H9 (cell line): Measurements from ENCODE around the gene USP47. TPM values are rescaled to one million over a fixed set of nuclear protein-coding genes. Genes with fewer than 3 reads are reported as not detected.

ENCODE experiments used
- DNase-seq: peaks from one replicate; pipeline ENCODE4 v3.0.0-alpha.2; 2017
- H2AFZ ChIP-seq: one replicate; pipeline ENCODE4 v1.6.1; 2013; ENCODE audit warnings: mild to moderate bottlenecking, low read length, control low read depth, moderate library complexity
- H2AK5ac ChIP-seq: 2 replicates; pipeline ENCODE4 v1.6.1; 2013; ENCODE audit warnings: low read length, control low read depth, mixed read lengths; ENCODE audit not compliant: insufficient read length
- H2BK120ac ChIP-seq: one replicate; pipeline ENCODE4 v1.6.1; 2013; ENCODE audit warnings: low read depth, mild to moderate bottlenecking, low read length, control low read depth, inconsistent platforms; ENCODE audit not compliant: poor library complexity, severe bottlenecking
- H2BK12ac ChIP-seq: 2 replicates; pipeline ENCODE4 v1.6.1; 2013; ENCODE audit warnings: low read length, control low read depth, mixed read lengths, low read depth; ENCODE audit not compliant: insufficient read length
- H2BK15ac ChIP-seq: 2 replicates; pipeline ENCODE4 v1.6.1; 2013; ENCODE audit warnings: low read depth, low read length, control low read depth
- H2BK20ac ChIP-seq: one replicate; pipeline ENCODE4 v1.6.1; 2013; ENCODE audit warnings: low read depth, mild to moderate bottlenecking, low read length, control low read depth, inconsistent platforms; ENCODE audit not compliant: poor library complexity, severe bottlenecking
- H2BK5ac ChIP-seq: 2 replicates; pipeline ENCODE4 v1.6.1; 2013; ENCODE audit warnings: low read length, control low read depth, mixed read lengths; ENCODE audit not compliant: insufficient read length
- H3K14ac ChIP-seq: 2 replicates; pipeline ENCODE4 v1.6.1; 2013; ENCODE audit warnings: low read length, control low read depth; ENCODE audit not compliant: insufficient read depth
- H3K18ac ChIP-seq: 2 replicates; pipeline ENCODE4 v1.6.1; 2013; ENCODE audit warnings: low read depth, mild to moderate bottlenecking, mixed read lengths, low read length, control low read depth; ENCODE audit not compliant: insufficient read length
- H3K23ac ChIP-seq: 2 replicates; pipeline ENCODE4 v1.6.1; 2013; ENCODE audit warnings: low read length, control low read depth, mixed read lengths, low read depth; ENCODE audit not compliant: insufficient read length
- H3K23me2 ChIP-seq: 2 replicates; pipeline ENCODE4 v1.6.1; 2013; ENCODE audit warnings: low read depth, mild to moderate bottlenecking, mixed read lengths, low read length, control low read depth; ENCODE audit not compliant: insufficient read length, poor library complexity, severe bottlenecking
- H3K27ac ChIP-seq: 2 replicates; pipeline ENCODE4 v1.5.1; 2013; ENCODE audit warnings: low read length, control low read depth, mixed read lengths, low read depth; ENCODE audit not compliant: insufficient read length
- H3K27me3 ChIP-seq: 2 replicates; pipeline ENCODE4 v1.6.1; 2013; ENCODE audit warnings: low read length, control low read depth, inconsistent platforms; ENCODE audit not compliant: insufficient read depth
- H3K4ac ChIP-seq: 2 replicates; pipeline ENCODE4 v1.6.1; 2013; ENCODE audit warnings: low read depth, mild to moderate bottlenecking, control low read depth, inconsistent platforms, low read length, moderate library complexity
- H3K4me1 ChIP-seq: 2 replicates; pipeline ENCODE4 v1.6.1; 2013; ENCODE audit warnings: low read length, control low read depth, inconsistent platforms; ENCODE audit not compliant: insufficient read depth
- H3K4me2 ChIP-seq: 2 replicates; pipeline ENCODE4 v1.6.1; 2013; ENCODE audit warnings: low read length, control low read depth, mixed read lengths; ENCODE audit not compliant: insufficient read length, insufficient read depth
- H3K56ac ChIP-seq: 2 replicates; pipeline ENCODE4 v1.6.1; 2013; ENCODE audit warnings: low read depth, mild to moderate bottlenecking, mixed read lengths, low read length, control low read depth; ENCODE audit not compliant: insufficient read length
- H3K79me1 ChIP-seq: 2 replicates; pipeline ENCODE4 v1.6.1; 2013; ENCODE audit warnings: low read depth, mild to moderate bottlenecking, moderate library complexity, low read length, control low read depth, inconsistent platforms; ENCODE audit not compliant: insufficient read depth, poor library complexity, severe bottlenecking
- H3K79me2 ChIP-seq: 2 replicates; pipeline ENCODE4 v1.6.1; 2013; ENCODE audit warnings: low read length, control low read depth, inconsistent platforms; ENCODE audit not compliant: insufficient read depth
- H3K9ac ChIP-seq: 2 replicates; pipeline ENCODE4 v1.6.1; 2013; ENCODE audit warnings: low read length, control low read depth, mixed read lengths; ENCODE audit not compliant: insufficient read length; ENCODE audit errors: extremely low read depth
- H3K9me3 ChIP-seq: one replicate; pipeline ENCODE4 v1.6.1; 2013; ENCODE audit warnings: low read depth, low read length, inconsistent platforms; ENCODE audit not compliant: control insufficient read depth
- H3T11ph ChIP-seq: one replicate; pipeline ENCODE4 v1.6.1; 2013; ENCODE audit warnings: mild to moderate bottlenecking, low read length, control low read depth, inconsistent platforms
- H4K20me1 ChIP-seq: one replicate; pipeline ENCODE4 v1.6.1; 2013; ENCODE audit not compliant: control insufficient read depth, insufficient read length, insufficient read depth
- H4K5ac ChIP-seq: 2 replicates; pipeline ENCODE4 v1.6.1; 2013; ENCODE audit warnings: low read depth, mild to moderate bottlenecking, mixed read lengths, low read length, control low read depth; ENCODE audit not compliant: insufficient read length
- H4K8ac ChIP-seq: replicated peaks from 2 replicates; pipeline ENCODE4 v1.6.1; 2013; ENCODE audit warnings: low read length, control low read depth, mixed read lengths, low read depth; ENCODE audit not compliant: insufficient read length
- H4K91ac ChIP-seq: 2 replicates; pipeline ENCODE4 v1.6.1; 2013; ENCODE audit warnings: low read depth, mild to moderate bottlenecking, moderate library complexity, mixed read lengths, low read length, control low read depth; ENCODE audit not compliant: insufficient read length
- H3K27ac Mint-ChIP-seq, 3 experiments: 2 replicates in 2 of 3; 3 replicates in 1 of 3; pipeline ENCODE4 v1.8.0; 2020 to 2021; ENCODE audit warnings: mixed read lengths in 3 of 3, mild to moderate bottlenecking in 1 of 3, moderate library complexity in 1 of 3
- H3K27me3 Mint-ChIP-seq: 2 replicates; pipeline ENCODE4 v1.8.0; 2021; ENCODE audit warnings: low read depth, mild to moderate bottlenecking, moderate library complexity, mixed read lengths
- H3K36me3 Mint-ChIP-seq, 3 experiments: 2 replicates in 2 of 3; 3 replicates in 1 of 3; pipeline ENCODE4 v1.8.0; 2020 to 2021; ENCODE audit warnings: low read depth in 3 of 3, mixed read lengths in 3 of 3; ENCODE audit not compliant: insufficient read depth in 1 of 3
- H3K4me1 Mint-ChIP-seq, 2 experiments: 2 replicates each; pipeline ENCODE4 v1.8.0; 2020; ENCODE audit warnings: mixed read lengths in 2 of 2
- H3K4me3 Mint-ChIP-seq, 2 experiments: 2 replicates in 1 of 2; 3 replicates in 1 of 2; pipeline ENCODE4 v1.8.0; 2020 to 2021; ENCODE audit warnings: mild to moderate bottlenecking in 2 of 2, mixed read lengths in 2 of 2, moderate library complexity in 1 of 2
- H3K9me3 Mint-ChIP-seq, 2 experiments: 2 replicates in 1 of 2; 3 replicates in 1 of 2; pipeline ENCODE4 v1.8.0; 2020; ENCODE audit warnings: mild to moderate bottlenecking in 2 of 2, mixed read lengths in 2 of 2, moderate library complexity in 1 of 2
- WGBS: extraction: QIAGEN DNeasy Blood & Tissue Kit; methylation state at CpG from one replicate; pipeline ENCODE4 v1.1.7; 2013; ENCODE audit warnings: missing lambda C conversion rate, low lambda C conversion rate, mixed read lengths; ENCODE audit not compliant: insufficient read length; ENCODE audit errors: extremely low coverage; 5-methylcytosine and 5-hydroxymethylcytosine counted together
- total RNA-seq: library from RNA; stranded (reverse); gene quantifications from 2 replicates; pipeline ENCODE4 v1.2.1, GENCODE V29; 2021
- TF ChIP-seq, protein P1 (sequence below): fragments of 200-600 bp; sonication (generic); conservative IDR thresholded peaks from 3 replicates; pipeline ENCODE4 v1.8.0; 2021; ENCODE audit warnings: antibody characterized with exemption, mild to moderate bottlenecking

USP47 gene
- total RNA-seq, 1 experiment from 2014 or later, result 26.7 TPM

DNA sequence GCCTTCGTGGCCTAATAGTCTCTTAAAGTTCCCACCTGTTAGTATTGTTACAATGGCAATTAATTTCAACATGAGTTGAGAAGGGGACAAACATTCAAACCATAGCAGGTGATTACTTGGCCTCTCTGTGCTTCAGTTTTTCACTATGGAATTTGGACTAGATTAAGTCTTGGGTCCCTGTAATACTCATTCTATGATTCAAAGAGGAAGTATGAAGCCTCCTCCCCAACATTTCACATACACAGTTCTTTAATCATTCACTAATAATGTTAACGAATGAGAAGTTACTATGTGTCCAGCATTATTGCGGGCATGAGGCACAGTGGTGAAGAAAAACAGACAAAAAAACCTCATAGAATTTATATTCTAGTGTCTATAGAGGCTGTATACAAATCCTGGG lies 19.9 kb upstream of the USP47 start:
- Histone ChIP-seq H3K79me1 (no peaks in the 10 kb centered on the region), H3K9me3 (no peaks in the 10 kb centered on the region), H3K4me2 (no peak overlapping the region), H2BK120ac (no peak overlapping the region), H3K14ac (no peak overlapping the region), H3K4me1 (no peaks in the 10 kb centered on the region), H3K56ac (no peak overlapping the region), H4K5ac (no peak overlapping the region), H3K18ac (no peak overlapping the region), H4K8ac (no peak overlapping the region), H2BK12ac (no peak overlapping the region), H3K4ac (no peak overlapping the region), H3K23me2 (no peaks in the 10 kb centered on the region), H2AK5ac (no peak overlapping the region), H2BK20ac (no peak overlapping the region), H3K23ac (no peak overlapping the region), H2BK5ac (no peak overlapping the region), H4K91ac (no peak overlapping the region), H2BK15ac (no peak overlapping the region), H3K27ac (no peak overlapping the region), H3T11ph (no peak overlapping the region), H3K27me3 (no peaks in the 10 kb centered on the region), H3K9ac (no peak overlapping the region), H2AFZ (no peak overlapping the region), H3K79me2 (no peaks in the 10 kb centered on the region), H4K20me1 (no peaks in the 10 kb centered on the region)
- Mint-ChIP-seq H3K9me3 (peaks cover 8 to 11% of the 10 kb centered on the region in 2 experiments), H3K4me1 (no peaks in the 10 kb centered on the region), H3K36me3 (peaks cover 0 to 7% (median 7%) of the 10 kb centered on the region in 3 experiments; a peak in 4 of 7 replicates), H3K27ac (no peak overlapping the region), H3K4me3 (no peak overlapping the region), H3K27me3 (no peaks in the 10 kb centered on the region)
- TF ChIP-seq, protein P1, sequence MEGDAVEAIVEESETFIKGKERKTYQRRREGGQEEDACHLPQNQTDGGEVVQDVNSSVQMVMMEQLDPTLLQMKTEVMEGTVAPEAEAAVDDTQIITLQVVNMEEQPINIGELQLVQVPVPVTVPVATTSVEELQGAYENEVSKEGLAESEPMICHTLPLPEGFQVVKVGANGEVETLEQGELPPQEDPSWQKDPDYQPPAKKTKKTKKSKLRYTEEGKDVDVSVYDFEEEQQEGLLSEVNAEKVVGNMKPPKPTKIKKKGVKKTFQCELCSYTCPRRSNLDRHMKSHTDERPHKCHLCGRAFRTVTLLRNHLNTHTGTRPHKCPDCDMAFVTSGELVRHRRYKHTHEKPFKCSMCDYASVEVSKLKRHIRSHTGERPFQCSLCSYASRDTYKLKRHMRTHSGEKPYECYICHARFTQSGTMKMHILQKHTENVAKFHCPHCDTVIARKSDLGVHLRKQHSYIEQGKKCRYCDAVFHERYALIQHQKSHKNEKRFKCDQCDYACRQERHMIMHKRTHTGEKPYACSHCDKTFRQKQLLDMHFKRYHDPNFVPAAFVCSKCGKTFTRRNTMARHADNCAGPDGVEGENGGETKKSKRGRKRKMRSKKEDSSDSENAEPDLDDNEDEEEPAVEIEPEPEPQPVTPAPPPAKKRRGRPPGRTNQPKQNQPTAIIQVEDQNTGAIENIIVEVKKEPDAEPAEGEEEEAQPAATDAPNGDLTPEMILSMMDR, result no peak
- DNase-seq, result no peak
- no CpG with 5 or more reads among the region's 3 CpGs for WGBS
